Cardiac fibroblast (primary cell): ENCODE measurements around the gene ETV3.
A peak's percentile ranks its signal among the peaks of the same experiment; 100 is the strongest.

ENCODE experiments used
- DNase-seq, 2 donors: peaks; one replicate each; pipeline versions ENCODE4 v3.0.0 to v3.0.0-alpha.2; 2010; ENCODE audit warnings: low read depth in 2 of 2
- H3K4me3 ChIP-seq, 2 donors: replicated peaks in 1 of 2; 1 replicate in 1 of 2; 2 replicates in 1 of 2; pipeline ENCODE4 v1.5.1; 2011; ENCODE audit warnings: low read depth in 2 of 2, low read length in 2 of 2, mild to moderate bottlenecking in 2 of 2, moderate library complexity in 1 of 2
- TF ChIP-seq, protein P1 (sequence below): IDR thresholded peaks from one replicate; pipeline ENCODE4 v1.5.1; 2011; ENCODE audit warnings: low read depth, mild to moderate bottlenecking, low read length, inconsistent platforms

ETV3 gene

GRCh38 chr1:157084720-157085119 is 53.5 kb downstream of the ETV3 start:
- DNase-seq, result no peak
- no peak overlapping the region for H3K4me3 ChIP-seq
- TF ChIP-seq, protein P1, sequence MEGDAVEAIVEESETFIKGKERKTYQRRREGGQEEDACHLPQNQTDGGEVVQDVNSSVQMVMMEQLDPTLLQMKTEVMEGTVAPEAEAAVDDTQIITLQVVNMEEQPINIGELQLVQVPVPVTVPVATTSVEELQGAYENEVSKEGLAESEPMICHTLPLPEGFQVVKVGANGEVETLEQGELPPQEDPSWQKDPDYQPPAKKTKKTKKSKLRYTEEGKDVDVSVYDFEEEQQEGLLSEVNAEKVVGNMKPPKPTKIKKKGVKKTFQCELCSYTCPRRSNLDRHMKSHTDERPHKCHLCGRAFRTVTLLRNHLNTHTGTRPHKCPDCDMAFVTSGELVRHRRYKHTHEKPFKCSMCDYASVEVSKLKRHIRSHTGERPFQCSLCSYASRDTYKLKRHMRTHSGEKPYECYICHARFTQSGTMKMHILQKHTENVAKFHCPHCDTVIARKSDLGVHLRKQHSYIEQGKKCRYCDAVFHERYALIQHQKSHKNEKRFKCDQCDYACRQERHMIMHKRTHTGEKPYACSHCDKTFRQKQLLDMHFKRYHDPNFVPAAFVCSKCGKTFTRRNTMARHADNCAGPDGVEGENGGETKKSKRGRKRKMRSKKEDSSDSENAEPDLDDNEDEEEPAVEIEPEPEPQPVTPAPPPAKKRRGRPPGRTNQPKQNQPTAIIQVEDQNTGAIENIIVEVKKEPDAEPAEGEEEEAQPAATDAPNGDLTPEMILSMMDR, result no peak

DNA sequence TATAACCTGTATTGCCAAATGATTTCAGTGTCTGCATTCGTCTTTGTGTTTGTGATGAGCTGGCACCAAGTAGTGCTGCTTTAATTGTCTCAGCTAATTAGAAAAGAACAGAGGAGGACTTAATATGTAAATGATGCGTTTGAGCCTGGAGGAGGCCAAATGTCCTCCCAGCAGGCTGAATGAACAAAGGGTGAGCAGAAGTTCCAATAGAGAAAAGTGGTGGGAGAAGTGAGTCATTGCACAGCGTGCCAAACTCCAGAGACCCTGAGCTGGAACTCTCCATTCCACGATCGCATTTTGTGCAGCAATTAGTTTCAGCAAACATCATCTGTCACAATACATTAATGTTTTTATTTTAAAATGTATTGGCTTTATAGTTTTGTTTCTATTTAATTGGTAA is 56.5 kb downstream of the ETV3 start:
- TF ChIP-seq, protein P1, result no peak
- no peak for DNase-seq
- H3K4me3 ChIP-seq, result no peak overlapping the region

DNA sequence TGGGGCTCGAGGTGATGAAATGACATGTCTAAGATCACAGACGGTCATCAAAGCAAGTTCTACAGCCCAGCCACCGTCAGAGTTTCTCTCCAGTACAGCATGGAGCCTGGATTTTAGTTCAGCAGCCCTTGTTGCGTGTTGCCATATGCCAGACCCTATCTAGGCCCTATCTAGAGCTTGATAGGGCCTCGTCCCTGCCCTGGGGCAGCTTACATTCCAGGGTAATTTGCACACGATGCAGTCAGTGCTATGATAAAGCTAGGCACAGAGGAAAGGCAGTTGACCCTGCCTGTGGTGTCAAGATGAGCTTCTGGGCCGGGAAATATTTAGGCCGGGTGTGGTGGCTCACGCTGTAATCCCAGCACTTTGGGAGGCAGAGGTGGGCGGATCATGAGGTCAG is 57.5 kb downstream of the ETV3 start:
- TF ChIP-seq, protein P1, result no peak
- no peak overlapping the region for H3K4me3 ChIP-seq
- DNase-seq, result no peak

DNA sequence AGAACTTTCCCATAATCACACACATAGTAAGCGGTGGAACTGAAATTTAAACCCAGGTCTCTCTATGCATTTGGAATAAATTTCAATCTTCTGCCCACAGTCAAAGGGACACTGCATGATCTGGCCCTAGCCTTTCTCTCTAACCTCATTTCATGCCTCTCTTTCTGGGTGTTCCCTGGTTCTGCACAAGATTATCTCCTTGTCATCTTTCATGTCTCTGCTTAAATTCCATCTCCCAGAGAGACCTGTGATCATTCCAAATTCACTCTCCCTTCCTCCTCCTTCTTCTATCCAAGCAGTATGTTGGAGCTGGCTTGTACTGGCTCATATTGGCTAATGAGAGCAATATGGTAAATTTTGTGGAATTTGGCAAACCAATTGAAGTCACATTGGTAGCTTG is 60.8 kb downstream of the ETV3 start:
- TF ChIP-seq, protein P1, result no peak
- no peak for DNase-seq
- no peak overlapping the region for H3K4me3 ChIP-seq

GRCh38 chr1:157073944-157074685 is 64.1 kb downstream of the ETV3 start:
- TF ChIP-seq, protein P1, result peak; percentile 71
- DNase-seq, result peak; percentile 76 to 81
- no peak overlapping the region for H3K4me3 ChIP-seq
